MM.1S (cell line): ENCODE data around the gene KCNQ5.

Experiments
- EZH2 ChIP-seq: fragments of 300-600 bp; sonication (generic); optimal IDR thresholded peaks from 2 replicates; pipeline ENCODE3; 2017; ENCODE audit warnings: low read depth, mild to moderate bottlenecking, antibody characterized with exemption, low read length, mixed read lengths
- TF ChIP-seq, protein P1 (sequence below): fragments of 300-600 bp; sonication (generic); IDR thresholded peaks from 2 replicates; pipeline ENCODE4 v1.5.1; 2016; ENCODE audit warnings: antibody characterized with exemption, low read length, mixed read lengths

DNA sequence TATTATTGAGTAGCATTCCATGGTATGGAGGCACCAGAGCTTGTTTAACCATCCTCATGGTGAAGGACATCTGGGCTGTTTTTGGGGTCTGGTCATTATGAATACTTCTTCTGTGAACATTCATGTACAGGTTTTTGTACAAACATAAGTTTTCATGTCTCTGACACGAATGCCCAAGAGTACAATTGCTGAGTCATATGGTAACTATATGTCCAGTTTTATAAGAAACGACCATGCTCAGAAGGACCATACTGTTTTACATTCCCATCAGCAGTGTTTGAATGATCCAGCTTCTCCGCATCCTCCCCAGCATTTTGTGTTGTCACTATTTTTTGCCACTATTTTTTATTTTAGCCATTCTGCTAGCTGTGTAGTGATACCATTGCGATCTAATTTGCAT, 414.8 kb downstream of the KCNQ5 start:
- TF ChIP-seq, protein P1, sequence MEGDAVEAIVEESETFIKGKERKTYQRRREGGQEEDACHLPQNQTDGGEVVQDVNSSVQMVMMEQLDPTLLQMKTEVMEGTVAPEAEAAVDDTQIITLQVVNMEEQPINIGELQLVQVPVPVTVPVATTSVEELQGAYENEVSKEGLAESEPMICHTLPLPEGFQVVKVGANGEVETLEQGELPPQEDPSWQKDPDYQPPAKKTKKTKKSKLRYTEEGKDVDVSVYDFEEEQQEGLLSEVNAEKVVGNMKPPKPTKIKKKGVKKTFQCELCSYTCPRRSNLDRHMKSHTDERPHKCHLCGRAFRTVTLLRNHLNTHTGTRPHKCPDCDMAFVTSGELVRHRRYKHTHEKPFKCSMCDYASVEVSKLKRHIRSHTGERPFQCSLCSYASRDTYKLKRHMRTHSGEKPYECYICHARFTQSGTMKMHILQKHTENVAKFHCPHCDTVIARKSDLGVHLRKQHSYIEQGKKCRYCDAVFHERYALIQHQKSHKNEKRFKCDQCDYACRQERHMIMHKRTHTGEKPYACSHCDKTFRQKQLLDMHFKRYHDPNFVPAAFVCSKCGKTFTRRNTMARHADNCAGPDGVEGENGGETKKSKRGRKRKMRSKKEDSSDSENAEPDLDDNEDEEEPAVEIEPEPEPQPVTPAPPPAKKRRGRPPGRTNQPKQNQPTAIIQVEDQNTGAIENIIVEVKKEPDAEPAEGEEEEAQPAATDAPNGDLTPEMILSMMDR, result no peak
- no peak for TF ChIP-seq EZH2
